Left ventricle myocardium superior (tissue), 1 donor: ENCODE results near the gene ATP6V0D1. TPM values are rescaled to one million over a fixed set of nuclear protein-coding genes. Genes with fewer than 3 reads are reported as not detected.

Source experiments
- ATAC-seq: fragments of 200-7000 bp; cut with Tn5 transposase; one replicate; pipeline ENCODE4 v1.9.1; 2020; ENCODE audit warnings: mild to moderate bottlenecking, moderate library complexity
- DNase-seq: peaks from one replicate; pipeline ENCODE4 v3.0.0-alpha.2; 2020
- intact Hi-C: fragments of 100-400 bp; cut with micrococcal nuclease; formaldehyde crosslinking; loops from one replicate; pipeline ENCODE4 v1.11.0; 2022
- total RNA-seq: library from RNA; stranded (reverse); fragmentation: NEBNext Ultra II Directional; extraction: Animal tissue kit (Norgen Biotek cat#: 25700); gene quantifications from one replicate; pipeline ENCODE4 v1.2.1, GENCODE V29; 2021
- donor health status: DM: no; HTN: yes; CAD: no; lungs with severe emphysema.

ATP6V0D1 gene
- total RNA-seq, 1 donor from 2014 or later, result 66.6 TPM

DNA sequence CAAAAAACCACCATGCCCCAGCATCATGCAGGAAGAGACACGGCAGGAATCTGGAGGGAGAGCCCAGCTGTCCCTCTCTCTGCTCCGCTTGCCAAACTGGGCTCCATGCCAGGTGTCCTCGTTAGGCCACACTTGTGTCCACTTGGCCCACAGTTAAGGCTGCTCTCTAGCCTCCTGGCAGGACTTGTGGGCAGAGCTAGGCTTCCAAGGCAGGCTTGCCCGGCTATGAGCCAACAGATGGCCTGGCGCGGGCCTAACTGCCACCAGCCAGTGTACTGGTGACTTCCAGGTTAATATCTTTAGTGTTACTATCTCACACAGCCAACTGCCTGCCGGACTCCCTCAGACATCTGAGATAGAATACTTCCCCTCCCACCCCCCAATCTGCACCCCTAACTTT, 10.6 kb downstream of the ATP6V0D1 start:
- intact Hi-C loops, result no loop called here
- ATAC-seq (peak; percentile 91), DNase-seq (peak; percentile 94)

DNA sequence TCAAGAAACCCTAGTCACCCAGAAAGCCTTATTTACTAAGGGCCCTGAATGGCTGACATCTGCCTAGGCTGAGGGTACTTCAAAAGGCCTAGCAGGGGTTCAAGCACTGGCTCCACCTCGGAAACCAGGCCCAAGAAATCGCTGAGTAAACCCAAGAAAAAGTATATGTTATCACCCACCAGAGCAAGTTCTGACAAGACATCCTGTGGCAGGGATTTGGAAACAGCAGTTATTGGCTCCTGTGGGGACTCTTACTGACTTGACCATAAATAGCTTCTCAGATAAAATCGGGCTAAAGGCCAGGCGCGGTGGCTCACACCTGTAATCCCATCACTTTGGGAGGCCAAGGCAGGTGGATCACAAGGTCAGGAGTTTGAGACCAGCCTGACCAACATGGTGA, 12.2 kb downstream of the ATP6V0D1 start:
- intact Hi-C loops, result loop anchor here (5.0 kb wide), 1 partner anchor 41 kb away; no protein-coding TSS in a partner anchor
- ATAC-seq, result no peak
- DNase-seq, result peak; percentile 12

GRCh38 chr16:67466581-67466980, 14.4 kb downstream of the ATP6V0D1 start:
- peak; percentile 8 for DNase-seq
- ATAC-seq, result no peak
- intact Hi-C loops, result loop anchor here (5.0 kb wide), 1 partner anchor 39 kb away; no protein-coding TSS in a partner anchor

DNA sequence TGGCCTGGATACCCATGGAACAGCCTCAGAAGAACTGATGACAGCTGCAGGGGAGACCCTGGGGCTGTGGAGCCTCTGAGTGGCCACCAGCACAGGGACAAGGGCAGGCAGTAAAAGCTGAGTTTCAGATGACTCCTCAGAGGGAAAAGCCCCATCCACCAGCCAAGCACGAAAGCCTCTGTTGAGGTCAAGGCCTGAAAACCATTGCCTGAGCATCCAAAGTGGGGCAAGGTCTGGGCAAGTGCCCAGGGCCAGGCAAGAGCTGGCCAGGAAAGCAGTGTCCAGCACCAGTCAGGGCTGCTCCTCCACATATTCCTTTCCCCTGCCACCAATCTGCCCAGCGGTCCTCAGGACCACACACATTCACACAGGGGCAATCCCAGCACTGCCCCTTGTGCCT, 16.4 kb downstream of the ATP6V0D1 start:
- intact Hi-C loops, result no loop called here
- ATAC-seq (no peak), DNase-seq (peak; percentile 21)

DNA sequence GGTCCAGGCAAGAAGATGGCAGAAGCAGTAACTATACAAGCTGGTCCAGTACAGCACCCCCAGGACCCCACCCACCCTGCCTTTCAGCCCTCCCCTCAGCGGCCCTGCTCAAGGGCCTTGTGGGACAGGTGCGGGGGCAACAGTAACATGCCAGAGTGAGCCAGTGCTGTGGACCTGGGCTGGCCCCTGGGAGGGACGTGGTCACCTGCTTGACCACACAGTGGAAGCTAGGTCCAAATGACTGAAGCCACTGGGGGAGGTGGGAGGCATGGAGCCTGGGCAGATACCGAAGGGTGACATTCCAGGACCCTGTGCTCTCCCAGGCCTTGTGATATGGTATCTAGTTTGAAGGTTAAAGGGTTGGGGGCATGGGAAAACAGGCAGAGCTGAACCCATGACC, 17.3 kb downstream of the ATP6V0D1 start:
- intact Hi-C loops, result no loop called here
- peak; percentile 23 for DNase-seq
- ATAC-seq, result no peak

GRCh38 chr16:67463059-67463458, 17.9 kb downstream of the ATP6V0D1 start:
- no peak for ATAC-seq
- intact Hi-C loops, result no loop called here

DNA sequence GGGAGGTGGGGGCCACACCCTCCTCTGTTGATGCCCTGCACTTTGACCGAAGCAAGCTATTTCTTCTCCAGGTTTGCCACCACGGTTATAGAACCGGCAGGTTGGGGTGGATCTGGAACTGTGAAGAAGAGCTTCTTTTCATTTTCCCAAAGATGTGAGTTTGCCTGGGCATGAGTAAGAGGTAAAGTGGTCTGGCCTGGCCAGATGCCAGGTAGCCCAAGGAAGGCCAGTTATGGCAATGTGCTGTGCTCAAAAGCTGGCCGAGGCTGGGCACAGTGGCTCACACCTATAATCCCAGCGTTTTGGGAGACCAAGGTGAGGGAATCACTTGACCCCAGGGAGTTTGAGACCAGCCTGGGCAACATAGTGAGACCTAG, 18.7 kb downstream of the ATP6V0D1 start:
- no peak for ATAC-seq
- peak; percentile 31 for DNase-seq
- intact Hi-C loops, result no loop called here

More at GRCh38 chr16:67463059-67463458, 17.9 kb downstream of the ATP6V0D1 start:
- peak; percentile 20 for DNase-seq

DNA sequence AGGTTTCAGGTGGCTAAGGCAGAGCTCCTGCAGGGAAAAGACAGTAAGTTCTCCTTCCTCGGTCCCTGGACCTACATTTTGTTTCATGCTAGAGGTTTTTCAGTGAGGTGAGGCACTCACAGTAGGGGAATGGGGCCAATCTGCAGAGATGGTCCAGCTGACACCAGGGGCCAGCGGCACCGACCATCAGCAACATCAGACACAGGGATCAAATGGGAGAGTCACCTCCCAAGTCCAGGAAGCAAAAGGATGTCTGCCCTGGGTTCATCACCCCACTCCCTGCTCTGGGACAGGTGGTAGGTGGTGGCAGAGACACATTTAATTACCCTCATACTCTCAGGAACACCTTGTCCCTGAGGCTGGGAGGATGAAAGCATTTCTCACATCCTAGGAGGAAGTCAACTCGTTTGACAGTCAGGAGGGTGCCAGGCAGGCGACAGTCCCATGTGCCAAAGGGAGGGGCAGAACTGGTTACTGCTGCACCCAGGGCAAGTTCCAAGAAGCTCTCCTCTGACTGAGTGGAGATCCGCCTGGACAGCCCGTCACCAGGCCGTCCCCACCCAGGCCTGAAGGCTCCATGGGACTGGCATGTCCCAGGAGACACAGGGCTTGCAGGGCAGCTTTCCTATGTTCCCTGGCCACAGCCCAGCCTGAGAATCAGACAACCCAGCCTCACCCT, 19.2 kb downstream of the ATP6V0D1 start:
- intact Hi-C loops, result no loop called here

DNA sequence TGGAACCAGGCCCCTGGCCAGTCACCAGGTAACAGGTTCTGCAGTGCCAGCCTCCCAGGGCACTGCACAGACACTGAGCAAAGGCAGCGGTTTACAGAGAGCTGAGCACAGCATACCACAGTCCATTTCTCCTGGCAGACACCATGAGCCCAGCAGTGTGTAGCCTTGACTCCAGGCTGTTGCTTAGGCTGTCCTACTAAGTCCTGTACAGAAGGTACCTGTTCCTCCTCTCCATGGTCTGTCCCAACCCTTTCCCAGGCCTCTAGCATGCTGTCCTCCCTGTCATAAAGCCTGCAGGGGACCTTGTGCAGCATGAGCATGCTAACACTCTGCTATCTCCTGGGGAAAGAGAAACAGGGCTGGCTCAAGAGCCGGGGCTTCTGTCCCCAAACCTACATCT, 20.0 kb downstream of the ATP6V0D1 start:
- DNase-seq, result no peak
- ATAC-seq, result no peak
- intact Hi-C loops, result no loop called here

More for the DNA sequence above, 19.2 kb downstream of the ATP6V0D1 start:
- no peak for ATAC-seq
- no peak for DNase-seq

DNA sequence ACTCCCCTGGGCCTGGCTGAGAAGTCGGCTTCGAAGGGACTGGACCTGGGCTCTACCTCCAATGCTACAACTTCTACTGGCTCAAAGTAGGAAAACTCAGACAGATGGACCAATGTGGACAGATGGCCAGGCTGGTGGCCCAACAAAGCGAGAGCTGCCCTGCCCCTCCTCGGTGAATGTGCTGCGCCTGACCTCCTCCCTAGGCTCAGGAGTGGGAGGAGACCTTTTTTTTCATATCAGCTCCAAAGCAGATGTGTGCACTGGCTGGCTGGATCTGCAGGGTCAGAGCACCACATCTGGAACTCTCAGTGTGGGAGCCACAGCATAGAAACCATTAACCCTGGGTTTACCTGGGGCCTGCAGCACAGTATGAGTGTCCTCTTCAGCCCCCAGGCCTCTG, 20.8 kb downstream of the ATP6V0D1 start:
- DNase-seq (peak; percentile 57), ATAC-seq (peak; percentile 43)
- intact Hi-C loops, result no loop called here

DNA sequence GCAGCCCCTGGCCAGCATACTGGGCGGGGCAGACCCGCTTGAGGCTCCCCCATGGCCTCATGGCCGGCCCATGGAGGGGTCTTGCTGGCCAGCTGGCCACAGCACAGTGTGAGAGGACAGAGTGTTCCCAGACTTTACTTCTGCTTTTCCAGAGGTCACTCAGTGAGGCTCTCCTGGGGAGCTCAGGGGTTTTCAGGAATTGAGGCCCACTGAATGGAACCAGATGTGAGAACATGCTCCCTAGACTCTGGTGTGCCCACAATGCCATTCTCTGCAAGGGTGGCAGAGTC, 21.2 kb downstream of the ATP6V0D1 start:
- intact Hi-C loops, result no loop called here
- DNase-seq, result peak; percentile 74
- ATAC-seq, result peak; percentile 58

DNA sequence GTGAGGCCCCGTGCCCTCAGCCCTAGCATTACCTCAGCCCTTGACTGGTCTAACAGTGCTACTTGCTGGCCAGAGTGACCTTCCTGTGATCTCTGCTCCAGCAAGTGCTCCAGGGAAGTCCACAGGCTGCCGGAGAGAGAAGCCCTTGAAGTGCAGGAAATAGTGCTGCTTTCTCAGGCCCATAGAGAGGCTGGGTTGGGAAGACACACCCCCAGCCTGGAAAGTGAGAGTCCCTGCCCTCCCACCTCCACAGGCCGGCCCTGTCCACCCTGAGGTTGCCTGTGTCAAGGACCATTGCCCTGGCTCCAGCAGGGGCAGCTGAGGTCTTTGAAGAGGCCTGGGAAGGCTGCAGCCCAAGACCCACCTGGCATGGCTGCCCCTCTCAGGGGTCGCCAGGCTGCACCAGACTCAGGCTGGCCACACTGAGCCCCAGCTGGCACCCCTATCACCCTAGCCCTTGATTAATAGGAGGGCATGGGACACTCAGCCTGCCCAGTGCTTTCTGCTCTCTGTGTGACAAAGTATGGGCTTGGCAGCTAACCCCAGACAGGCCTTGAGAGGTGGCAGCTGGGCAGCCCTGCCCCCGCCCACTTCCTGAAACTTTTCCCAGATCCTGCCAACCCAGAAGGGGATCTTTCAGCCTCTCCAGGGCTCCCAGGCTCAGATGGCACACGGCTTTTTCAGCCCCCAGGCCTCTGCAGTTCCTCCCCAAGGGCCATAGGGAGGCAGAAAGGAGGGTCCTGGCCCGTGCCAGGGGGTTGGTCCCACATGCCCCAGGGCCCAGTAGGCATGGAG, 21.7 kb downstream of the ATP6V0D1 start:
- ATAC-seq (peak; percentile 64), DNase-seq (peak; percentile 74)
- intact Hi-C loops, result no loop called here

DNA sequence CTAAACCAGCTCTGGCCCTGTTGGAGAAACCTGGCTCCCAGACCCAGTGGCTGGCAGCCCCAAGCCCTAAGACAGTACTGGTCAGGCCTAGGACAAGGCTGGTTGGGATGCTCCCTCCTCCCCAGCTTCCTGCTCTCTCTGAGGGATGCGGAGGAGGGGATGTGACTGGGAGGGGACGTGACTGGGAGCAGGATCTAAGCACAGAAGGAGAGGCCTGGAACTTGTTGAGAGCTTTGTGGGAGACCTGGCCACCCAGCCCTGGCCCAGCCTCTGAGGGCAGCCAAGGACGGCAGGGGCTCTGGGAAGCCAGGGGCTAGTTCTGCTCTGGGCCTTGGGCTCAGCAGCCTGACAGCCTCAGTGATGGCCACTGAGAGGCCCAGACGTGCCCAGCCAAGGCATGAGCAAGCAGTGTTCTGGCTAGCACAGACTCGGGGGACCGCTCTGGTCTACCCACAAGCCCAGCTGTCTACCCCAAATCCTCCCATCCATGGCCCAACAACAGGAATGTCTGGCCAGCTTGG, 22.8 kb downstream of the ATP6V0D1 start:
- DNase-seq (peak; percentile 69), ATAC-seq (peak; percentile 22)
- intact Hi-C loops, result no loop called here

- no peak for ATAC-seq
- intact Hi-C loops, result no loop called here
- DNase-seq, result no peak
These were observed 23.3 kb downstream of the ATP6V0D1 start for GRCh38 chr16:67457611-67458010.

DNA sequence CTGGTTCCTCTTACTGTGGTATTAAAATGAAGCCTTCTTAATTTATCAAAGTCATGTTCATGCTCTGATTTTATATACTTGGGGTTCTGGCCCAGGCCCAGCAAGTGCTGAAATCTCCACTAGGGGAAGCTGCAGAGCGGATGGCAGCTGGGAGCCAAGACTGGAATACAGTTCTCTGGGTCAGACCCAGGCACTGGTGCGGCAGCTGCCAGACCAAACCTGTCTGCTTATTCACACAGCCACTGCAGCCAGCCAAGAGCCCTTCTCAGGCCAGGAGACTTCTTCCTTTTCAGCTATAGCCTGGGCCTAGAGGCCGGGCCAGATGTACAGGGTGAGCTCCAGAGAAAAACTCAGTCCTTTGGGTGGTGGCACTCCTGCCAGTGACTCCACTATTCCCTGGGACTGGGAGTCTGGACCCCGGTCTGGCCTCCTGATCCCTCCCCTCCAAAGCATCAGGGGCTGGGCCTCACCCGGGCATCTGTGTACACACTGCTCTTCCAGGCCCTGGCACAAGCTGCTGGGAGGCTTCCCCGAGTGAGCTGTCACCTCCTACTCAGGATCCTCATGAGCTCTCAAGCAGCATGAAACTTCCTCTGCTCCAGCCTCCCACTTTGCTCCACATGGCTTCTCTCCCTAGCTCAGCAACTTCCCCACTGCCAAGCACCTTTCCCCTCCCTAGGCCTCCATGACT, 24.4 kb downstream of the ATP6V0D1 start:
- intact Hi-C loops, result no loop called here
- ATAC-seq, result peak; percentile 55
- peak; percentile 86 for DNase-seq

DNA sequence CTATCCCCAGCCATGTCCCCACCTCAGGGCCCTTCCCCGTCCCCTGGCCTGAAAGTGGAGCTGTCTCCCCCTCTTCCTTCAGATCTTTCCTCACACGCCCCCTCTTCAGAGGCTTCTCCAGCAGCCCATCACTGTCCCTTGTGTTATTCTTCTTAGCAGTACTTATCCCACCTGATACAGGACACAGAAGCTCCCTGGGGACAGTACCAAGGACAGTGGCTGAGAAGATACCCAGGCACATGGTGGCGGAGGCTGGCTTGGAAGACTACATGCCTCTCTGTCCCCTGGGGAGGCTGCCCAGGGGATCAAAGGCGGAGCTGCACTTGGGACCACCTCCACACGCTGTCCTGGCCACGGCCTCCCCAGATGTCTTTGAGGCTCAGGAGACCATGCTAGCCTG, 26.1 kb downstream of the ATP6V0D1 start:
- ATAC-seq, result no peak
- intact Hi-C loops, result no loop called here
- DNase-seq, result no peak

GRCh38 chr16:67454104-67454503, 26.9 kb downstream of the ATP6V0D1 start:
- intact Hi-C loops, result no loop called here
- no peak for DNase-seq
- no peak for ATAC-seq

DNA sequence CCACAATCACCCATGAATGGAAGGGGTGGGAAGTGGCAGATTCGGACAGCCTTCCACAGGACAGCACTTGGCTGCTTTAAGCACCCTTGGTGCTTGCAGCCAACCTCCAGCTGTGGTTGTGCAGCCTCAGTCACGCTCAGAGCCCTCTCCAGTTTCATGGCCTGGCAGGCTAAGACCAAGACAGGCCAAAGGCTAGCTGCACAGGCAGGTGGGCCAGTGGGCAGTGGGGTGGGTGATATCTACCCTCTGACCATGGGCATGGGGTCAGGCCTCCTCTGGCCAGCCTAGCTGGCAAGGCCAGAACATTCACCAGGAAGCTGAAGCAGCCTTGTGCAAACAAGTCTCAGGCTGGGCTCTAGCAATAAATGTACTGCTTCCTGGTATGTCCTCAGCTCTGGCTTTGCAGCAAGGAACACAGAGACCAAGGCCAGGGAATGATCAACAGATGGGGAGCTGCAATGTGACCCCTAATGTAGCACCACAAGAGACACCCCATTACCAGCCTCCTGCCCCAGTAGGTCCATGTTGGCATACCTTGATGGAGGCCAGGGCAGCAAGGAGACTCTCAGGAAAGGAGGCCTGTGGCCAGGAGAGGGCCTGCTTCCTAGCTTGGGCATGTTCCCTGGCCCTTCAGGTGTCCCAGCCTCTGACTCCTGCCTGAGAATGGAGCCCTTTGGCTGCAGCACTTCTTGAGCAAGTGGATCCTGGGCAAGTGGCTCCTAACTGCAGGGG, 29.1 kb downstream of the ATP6V0D1 start:
- ATAC-seq, result peak; percentile 18
- DNase-seq, result peak; percentile 55
- intact Hi-C loops, result no loop called here

DNA sequence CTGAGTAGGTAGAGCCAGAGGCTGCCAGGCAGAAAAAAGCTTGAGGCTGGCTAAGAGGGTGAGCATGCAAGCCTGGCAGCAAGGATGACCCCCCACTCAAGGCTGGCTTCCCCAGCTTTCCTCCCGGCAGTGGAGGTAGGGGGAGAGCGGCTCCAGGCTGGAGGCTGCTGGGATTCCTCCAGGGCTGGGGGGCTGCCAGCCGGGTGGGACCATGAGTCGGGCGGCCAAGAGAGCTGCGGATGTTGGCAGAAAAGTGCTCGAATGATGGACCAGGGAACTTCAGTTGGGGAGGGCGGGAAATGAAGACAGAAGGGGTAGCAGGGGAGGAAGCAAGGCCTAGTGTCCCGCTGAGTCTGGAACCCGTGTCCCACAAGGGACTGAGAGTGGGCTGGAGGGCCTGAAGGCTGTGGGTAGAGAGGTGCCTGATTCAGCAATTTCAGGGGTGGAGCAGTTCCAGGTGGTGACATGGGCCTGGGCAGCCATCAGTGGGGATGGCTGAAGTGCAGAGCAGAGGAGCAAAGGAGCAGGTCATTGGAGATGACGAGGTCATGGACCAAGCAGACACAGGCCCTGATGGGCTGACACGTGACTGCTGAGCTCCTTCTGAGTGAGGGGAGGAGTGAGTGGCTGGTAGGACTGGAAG, 29.8 kb downstream of the ATP6V0D1 start:
- intact Hi-C loops, result no loop called here
- no peak for ATAC-seq
- DNase-seq, result peak; percentile 71
